K562 (cell line): ENCODE data around the gene RBM26. TPM values are rescaled to one million over a fixed set of nuclear protein-coding genes. Genes with fewer than 3 reads are reported as not detected.

Source experiments
- ZNF384 ChIP-seq: IDR thresholded peaks from 2 replicates; pipeline ENCODE4 v1.6.1; 2012; ENCODE audit warnings: low read depth, low read length, improper control_type of control experiment
- polyA plus RNA-seq, 8 experiments: library from polyadenylated mRNA; depleted of rRNA in 4 of 8; stranded (reverse) in 5 of 8; unstranded in 3 of 8; fragments of >200 nt; fragmentation: Nextera tagmentation in 2 of 8; fragmentation: Illumina TruSeq in 1 of 8; extraction: Ambion mirVana in 2 of 8; extraction: Trizol in 1 of 8; gene quantifications; 2 replicates each; pipeline versions ENCODE4 v1.2.1 to v1.2.3, GENCODE V29; 2011 to 2014; ENCODE audit warnings: inconsistent platforms in 1 of 8, missing spikeins in 1 of 8
- total RNA-seq, 7 experiments: library from RNA; depleted of rRNA in 6 of 7; stranded (reverse); fragments of >200 nt in 6 of 7; fragmentation: Illumina TruSeq in 2 of 7; extraction: Trizol in 2 of 7; gene quantifications; 2 replicates each; pipeline versions ENCODE4 v1.2.1 to v1.2.3, GENCODE V29; 2011 to 2021; ENCODE audit warnings: low replicate concordance in 1 of 7
- TF ChIP-seq, protein P1 (sequence below), 2 experiments: fragments of 450-650 bp in 1 of 2; sonication (generic) in 1 of 2; formaldehyde crosslinking in 1 of 2; IDR thresholded peaks; 2 replicates each; pipeline versions ENCODE4 v1.7.1 to v1.9.0; 2016 to 2022; ENCODE audit warnings: inconsistent platforms in 1 of 2, mild to moderate bottlenecking in 1 of 2, missing genetic modification reagents in 1 of 2

Gene RBM26
- total and polyA plus RNA-seq, 9 of the 15 experiments (the other 6 are each of a cell fraction or from before 2014, with no cell fraction given) = 10.0 to 42.4 (median 26.4) TPM

- TF ChIP-seq, protein P1, sequence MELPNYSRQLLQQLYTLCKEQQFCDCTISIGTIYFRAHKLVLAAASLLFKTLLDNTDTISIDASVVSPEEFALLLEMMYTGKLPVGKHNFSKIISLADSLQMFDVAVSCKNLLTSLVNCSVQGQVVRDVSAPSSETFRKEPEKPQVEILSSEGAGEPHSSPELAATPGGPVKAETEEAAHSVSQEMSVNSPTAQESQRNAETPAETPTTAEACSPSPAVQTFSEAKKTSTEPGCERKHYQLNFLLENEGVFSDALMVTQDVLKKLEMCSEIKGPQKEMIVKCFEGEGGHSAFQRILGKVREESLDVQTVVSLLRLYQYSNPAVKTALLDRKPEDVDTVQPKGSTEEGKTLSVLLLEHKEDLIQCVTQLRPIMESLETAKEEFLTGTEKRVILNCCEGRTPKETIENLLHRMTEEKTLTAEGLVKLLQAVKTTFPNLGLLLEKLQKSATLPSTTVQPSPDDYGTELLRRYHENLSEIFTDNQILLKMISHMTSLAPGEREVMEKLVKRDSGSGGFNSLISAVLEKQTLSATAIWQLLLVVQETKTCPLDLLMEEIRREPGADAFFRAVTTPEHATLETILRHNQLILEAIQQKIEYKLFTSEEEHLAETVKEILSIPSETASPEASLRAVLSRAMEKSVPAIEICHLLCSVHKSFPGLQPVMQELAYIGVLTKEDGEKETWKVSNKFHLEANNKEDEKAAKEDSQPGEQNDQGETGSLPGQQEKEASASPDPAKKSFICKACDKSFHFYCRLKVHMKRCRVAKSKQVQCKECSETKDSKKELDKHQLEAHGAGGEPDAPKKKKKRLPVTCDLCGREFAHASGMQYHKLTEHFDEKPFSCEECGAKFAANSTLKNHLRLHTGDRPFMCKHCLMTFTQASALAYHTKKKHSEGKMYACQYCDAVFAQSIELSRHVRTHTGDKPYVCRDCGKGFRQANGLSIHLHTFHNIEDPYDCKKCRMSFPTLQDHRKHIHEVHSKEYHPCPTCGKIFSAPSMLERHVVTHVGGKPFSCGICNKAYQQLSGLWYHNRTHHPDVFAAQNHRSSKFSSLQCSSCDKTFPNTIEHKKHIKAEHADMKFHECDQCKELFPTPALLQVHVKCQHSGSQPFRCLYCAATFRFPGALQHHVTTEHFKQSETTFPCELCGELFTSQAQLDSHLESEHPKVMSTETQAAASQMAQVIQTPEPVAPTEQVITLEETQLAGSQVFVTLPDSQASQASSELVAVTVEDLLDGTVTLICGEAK (IDR thresholded peaks at IDR 0.05) = 0 out of 2 replicates have a peak, but pooled peaks have one; percentile 23
- TF ChIP-seq, protein P1 (CRISPR knock-in tag; IDR thresholded peaks at IDR 0.05) = no peak
- no peak for TF ChIP-seq ZNF384
Observed at GRCh38 chr13:79448413-79448812, 42.4 kb upstream of the RBM26 start (continued).
